Activated T-cell treated with anti-CD3 and anti-CD28 coated beads for 4 hours (primary cell): ENCODE measurements around the gene ADAMTS12.

ENCODE experiments used
- DNase-seq: peaks from one replicate; pipeline ENCODE4 v3.0.0-alpha.2; 2020

Gene ADAMTS12

DNA sequence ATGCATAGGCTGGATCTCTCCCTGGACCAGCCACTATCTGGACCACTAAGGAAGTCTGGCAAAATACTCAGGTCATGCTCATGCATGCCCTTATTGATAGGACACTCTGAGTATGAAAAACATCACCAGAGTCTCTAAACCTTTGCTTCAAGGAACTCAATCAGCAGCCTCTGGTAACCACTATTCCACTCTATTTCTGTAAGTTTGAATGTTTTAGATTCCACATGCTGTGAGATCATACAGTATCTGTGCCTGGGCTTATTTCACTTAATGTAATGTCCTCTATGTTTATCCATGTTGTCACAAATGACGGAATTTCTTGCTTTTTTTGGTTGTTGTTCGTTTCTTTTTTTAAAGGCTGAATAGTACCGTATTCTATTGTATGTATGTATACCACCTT is 382.8 kb downstream of the ADAMTS12 start:
- DNase-seq, result no peak

DNA sequence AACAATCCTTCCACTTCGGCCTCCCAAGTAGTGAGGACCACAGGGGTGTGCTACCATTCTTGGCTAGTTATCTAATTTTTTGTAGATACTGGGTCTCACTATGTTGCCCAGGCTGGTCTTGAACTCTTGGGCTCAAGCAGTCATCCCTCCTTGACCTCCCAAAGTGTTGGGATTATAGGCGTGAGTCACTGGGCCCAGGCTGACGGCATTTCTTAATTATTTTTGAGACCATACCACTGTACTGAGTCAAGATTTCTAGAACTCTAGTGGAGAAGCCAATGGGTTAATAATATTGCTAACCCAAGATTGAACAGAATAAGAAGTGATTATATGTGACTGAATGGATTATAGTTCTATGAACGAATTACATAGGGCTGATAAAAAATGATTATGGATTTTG is 384.4 kb downstream of the ADAMTS12 start:
- no peak for DNase-seq

DNA sequence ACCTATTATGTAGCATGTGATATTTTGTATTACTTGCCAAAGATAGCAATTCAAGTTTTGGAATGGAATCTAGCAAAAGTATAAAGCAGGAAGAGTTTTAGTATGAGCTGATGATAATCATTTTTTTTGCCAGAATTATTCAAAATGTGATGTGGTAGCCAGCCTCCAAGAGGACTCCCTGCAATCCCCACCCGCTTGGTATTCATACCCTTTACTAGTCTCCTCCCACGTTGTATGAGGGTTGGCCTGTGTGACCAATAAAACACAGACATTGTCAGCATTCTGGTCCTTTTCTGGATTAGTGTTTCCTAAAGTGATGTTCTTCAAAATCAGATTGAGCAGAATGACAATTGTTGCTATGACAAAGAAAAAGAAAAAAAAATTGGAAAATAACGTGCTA is 387.2 kb downstream of the ADAMTS12 start:
- no peak for DNase-seq

DNA sequence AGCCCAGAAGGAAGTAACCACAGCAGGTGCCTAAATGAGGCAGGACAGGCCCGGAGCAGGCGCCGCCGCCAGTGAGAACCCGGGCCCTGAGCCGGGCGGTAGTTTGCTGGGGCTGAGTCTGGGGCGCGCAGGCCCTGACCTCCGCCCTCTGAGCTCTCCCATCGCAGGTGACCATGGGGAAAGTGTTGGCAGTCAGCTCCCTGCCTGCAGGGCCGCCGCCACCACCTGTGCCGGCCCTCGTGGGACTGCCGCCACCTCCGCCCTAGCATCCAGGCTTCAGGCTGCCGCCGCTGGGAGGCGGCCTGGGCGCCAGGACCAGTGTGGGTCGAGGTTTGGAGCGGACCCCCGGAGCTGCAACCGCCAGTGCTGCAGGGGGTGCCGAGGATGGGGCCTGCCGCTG is 389.9 kb downstream of the ADAMTS12 start:
- DNase-seq, result no peak

DNA sequence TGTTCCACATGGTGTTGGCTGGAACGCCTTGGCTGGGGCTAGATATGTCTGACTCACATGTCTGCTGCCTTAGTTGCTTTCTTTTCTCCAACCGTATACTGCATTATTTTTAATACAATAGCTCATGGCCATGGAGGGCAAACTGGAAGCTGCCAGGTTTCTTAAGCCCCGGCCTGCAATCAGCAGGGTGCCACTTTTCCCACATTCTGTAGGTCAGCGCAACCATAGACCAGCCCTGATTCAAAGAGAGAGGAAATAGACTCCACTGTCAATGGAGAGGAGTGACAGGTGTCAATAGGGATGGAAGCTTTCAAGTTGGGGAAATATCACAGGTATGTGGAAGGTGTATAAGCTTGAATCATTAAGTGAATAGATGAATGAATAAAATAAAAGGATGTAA is 390.5 kb downstream of the ADAMTS12 start:
- DNase-seq, result no peak

DNA sequence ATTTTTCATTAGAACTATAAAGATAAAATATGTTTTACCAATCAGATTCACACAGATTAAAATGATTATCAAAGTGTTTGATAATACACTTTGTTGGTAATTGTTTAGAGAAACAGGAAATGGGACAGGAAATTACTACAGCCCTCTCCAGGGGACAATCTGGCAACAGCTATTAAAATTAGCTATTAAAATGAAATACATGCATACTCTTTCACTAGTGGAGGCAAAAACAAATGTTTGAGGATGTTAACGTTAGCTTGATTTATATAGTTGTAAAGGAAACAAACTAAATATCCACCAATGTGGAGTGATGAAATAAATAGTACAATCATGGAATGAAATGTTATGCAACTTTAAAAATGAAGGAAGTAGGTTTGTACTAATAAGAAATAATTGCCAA is 397.3 kb downstream of the ADAMTS12 start:
- DNase-seq, result no peak

DNA sequence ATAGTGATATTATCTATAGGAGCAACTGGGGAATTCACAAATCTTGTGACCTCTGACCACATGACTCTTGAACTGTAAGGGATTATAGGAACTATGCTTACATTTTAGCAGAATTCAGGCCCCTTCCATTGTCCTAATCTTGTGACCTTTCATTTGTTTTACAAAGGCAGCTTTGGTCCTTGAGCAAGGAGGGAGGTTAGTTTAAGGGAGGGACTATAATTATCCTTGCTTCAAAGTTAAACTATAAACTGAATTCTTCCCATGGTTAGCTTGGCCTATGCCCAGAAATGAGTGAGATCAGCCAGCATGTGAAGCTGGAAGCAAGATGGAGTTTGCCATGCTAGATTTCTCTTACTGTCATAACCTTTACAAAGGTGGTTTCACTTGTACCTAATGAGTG is 399.8 kb downstream of the ADAMTS12 start:
- no peak for DNase-seq

DNA sequence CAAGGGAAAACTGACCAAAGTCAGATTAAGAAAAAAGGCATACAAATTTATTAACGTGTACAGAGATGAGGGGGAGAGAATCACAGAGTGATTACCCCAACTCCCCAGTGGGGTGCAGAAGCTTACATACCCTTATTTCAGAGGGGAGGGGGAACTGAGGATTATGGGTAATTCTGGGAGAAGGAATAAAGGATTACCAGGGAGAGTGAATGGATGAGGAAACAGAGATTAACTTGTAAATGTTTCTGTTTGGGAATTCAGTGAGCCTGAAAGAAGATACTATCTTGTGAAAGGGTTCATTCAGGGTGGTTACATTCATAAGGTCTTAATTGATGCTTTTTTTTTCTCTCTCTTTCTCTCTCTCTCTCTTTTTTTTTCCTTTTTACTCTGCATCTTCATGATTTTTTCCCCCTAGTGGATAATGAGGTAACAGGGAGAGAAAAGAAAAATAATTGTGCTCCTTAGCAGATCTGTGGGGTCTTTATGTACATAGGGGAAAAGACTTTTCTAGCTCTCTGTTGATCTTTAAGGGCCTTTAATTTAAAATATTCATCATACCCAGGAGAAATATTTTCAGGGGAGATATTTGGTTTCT is 401.6 kb downstream of the ADAMTS12 start:
- DNase-seq, result no peak

DNA sequence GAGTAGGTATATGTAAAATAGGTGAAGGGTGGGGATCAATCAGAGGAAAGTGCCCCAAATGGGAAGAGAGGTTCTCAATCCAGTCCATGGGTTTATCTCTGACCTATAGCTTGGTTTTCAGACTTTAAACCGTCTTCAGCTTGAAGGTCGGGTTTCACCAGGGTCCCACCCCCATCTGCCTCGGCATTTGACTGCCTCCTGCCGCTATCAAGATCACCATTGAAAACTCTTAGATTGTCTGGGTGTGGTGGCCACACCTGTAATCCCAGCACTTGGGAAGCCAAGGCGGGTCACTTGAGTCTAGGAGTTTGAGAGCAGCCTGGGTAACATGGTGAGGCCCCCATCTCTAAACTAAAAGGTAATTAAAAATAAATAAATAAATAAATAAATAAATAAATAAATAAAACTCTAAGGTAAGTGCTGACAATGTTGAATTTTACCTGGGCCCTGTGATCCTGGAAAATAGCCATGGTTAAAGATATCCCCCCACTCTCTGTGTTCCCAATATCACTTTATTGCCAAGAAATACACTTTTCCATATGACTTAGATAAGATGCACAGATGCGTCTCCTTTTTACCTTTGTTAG is 402.2 kb downstream of the ADAMTS12 start:
- no peak for DNase-seq

DNA sequence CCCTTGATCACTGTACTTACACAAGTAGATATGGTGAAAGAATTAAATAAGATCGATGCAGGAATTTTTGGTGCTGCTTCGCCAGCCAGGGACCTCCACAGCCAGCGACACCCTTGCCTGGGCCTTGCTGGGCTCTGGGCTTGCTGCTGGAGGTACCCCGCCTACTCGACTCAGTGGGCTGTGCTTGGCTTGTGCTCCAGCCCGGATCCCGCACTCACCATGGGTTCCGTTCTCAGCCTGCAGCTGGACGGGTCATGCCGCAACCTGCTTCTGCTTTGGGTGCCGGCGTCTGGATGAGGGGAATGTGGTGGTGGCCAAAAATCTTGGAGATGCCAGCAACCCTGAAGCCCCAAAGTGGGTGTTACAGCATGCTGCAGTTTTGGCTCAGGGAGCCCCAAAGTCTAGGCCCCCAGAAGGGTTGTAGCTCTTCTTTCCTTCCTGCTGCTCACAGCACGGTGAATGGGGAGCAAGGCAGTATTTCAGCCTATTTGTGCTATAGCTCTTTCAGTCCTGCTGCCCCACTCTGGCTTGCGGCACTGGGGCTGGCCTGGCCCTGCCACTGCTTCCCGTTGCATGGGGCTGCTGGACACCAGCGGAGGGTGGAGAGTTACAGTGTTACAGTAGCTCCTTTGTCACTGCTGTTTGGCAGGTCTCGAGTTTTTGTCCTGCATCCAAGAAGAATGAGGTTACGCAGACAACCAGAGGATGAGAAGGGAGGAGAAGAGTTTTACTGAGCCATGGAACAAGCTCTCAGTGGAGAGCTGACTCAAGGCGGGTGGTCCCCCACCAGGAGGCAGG is 403.0 kb downstream of the ADAMTS12 start:
- no peak for DNase-seq

DNA sequence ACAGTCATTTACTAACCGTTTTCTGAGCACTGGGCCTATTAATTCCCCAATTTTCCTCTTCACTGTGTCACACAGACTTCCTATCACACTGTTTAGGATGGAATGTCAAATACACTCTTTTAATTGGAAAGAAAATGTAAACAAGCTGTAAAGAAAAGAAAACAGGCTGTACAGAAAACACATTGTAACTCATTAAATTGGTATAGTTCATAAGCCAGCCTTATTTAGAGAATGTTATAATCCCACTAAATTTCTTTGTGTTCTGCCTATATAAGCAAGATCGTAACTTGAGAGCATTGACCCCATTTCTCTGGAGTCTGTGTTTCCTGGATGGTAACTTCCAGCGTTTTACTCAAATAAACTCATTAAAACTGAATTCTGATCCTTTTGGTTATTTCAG is 404.6 kb downstream of the ADAMTS12 start:
- DNase-seq, result no peak

DNA sequence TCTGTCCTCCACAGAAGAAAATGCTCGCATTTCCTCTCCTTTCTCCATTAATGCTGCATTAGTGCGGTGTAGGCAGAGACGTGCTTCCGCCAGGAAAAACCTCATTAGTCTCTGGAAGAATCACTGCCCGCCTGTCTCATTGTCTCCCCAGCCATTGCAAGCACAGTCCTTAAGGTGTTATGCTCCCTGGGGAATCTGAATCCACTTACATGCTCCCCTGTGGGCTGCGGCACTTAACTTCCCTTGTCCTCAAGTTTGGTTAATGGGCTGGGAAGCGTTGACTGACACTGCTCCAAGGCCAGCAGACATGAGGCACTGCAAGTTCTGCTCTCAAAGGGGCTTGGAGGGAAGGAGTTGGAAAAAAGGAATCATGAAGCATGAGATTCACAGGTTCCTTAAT is 409.5 kb downstream of the ADAMTS12 start:
- no peak for DNase-seq

DNA sequence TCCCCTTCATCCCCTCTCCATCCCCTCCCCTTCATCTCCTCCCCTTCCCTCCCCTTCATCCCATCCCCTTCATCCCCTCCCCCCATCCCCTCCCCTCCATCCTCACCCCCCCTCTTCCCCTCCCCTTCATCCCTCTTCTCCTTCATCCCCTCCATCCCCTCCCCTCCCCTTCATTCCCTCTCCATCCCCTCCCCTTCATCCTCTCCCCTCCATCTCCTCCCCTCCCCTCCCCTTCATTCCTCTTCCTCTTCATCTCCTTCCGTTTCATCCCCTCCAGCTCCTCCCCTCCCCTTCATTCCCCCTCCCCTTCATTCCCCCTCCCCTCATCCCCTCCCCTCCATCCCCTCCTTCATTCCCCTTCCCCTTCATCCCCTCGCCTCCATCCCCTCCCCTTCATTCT is 410.9 kb downstream of the ADAMTS12 start:
- no peak for DNase-seq

DNA sequence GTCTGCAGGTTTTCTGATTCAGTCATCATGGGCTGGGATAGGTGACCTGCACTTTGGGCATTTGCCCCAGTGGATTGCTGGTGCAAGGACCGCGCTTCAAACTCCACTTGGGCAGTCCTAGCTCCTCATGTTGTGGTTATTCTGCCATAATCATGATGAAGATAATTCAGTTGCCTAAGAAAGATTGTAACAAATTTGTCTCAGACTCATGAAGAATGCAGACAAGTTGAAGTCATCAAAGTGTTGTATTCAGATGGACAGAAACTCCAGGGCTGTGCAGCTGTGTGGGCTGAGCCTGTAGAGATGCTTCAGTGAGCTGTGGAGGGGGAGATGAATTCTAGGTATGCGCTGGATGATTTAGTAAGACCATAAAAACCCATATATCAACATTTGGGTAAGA is 412.5 kb downstream of the ADAMTS12 start:
- no peak for DNase-seq

DNA sequence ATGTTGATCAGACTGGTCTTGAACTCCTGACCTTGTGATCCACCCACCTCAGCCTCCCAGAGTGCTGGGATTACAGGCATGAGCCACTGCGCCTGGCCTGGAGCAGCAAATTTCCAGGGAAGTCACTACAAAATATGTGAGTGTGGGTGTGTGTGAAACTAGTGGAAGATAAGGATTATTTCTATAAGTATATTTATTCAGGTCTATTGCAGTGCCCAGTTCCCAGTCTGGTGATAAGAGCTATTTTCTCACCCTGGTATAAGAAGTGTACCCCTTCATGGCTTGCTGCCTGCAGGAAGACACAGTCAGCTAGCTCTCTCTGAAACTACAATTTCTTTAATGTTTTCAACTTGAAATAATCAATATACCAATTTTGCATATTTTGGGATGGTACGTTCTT is 414.0 kb downstream of the ADAMTS12 start:
- no peak for DNase-seq

DNA sequence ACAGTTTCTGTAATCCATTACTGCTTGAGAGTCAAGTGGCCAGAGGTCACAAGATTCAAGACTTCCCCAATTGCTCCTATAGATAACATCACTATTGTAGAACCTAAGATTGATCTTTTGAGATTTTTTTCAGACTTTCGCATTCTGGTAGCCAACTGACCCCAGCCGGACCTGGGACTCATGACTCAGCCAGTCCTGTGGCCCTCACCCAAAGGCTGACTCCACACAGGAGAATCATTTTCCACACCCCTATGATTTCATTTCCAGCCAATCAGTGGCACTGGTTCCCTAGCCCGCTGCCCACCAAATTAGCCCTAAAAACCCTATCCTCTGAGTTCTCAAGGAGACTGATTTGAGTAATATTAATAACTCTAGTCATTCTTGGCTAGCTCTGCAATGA is 414.8 kb downstream of the ADAMTS12 start:
- DNase-seq, result no peak

DNA sequence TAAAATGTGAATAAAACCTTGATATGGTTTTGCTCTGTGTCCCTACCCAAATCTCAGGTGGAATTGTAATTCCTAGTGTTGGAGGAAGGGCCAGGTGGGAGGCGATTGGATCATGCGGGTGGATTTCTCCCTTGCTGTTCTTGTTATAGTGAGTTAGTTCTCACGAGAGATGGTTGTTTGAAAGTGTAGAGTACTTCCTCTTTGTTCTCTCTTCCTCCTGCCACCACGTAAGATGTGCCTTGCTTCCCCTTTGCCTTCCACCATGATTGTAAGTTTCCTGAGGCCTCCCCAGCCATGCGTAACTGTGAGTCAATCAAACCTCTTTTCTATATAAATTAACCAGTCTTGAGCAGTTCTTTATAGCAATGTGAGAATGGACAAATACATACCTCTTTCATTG is 416.1 kb downstream of the ADAMTS12 start:
- DNase-seq, result no peak

DNA sequence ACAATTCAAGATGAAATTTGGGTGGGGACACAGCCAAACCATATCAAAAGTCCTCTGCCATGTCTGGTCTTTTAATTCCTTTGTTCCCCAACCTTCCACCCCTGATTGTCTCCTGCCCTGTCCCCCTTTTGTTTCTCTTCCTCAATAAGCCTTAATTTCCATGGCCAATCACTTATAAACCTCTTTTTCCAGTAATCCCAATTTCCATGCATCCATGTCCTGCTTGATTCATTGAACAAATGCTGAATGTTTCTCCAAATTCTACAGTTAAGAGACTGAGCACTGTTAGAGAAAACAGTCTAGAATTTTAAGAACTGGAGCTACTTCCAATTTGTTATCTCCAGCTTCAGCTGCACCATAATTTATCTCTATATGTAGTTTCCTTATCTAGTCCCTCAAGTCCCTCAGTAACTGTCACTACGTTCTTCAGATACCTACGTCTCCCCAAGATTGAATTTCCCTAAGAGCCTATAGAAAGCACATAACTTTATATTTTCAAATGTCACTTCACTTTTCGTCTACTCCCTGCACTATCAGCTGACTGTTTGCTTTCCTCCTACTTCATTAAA is 416.8 kb downstream of the ADAMTS12 start:
- no peak for DNase-seq

DNA sequence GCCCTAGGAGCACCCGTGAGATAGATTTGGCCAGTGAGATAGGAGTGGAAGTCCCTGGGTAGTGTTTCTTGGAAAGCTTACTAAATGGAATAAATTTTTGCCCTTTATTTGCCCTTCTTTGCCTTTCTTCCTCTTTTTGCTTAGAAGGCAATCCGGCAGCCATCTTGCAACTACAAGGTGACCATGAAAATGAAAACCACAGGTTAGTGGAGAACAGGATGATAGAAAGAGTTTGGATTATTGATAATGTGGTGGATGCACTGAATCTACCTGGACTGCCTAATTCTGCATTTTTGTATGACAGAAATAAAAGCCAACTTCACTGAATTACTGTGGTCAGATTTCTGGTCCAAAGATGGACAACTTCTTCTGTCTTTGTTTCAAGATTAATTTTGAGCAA is 417.8 kb downstream of the ADAMTS12 start:
- DNase-seq, result no peak
